ENCODE results near the gene DENND4A. TPM values are rescaled to one million over a fixed set of nuclear protein-coding genes. Genes with fewer than 3 reads are reported as not detected.

Gene DENND4A
- total RNA-seq, 4 donors from 2014 or later = 12.2 to 42.1 (median 14.2) TPM

GRCh38 chr15:65837301-65838294 lies 45.5 kb upstream of the DENND4A start:
- TF ChIP-seq POLR2AphosphoS5 (IDR thresholded peaks at IDR 0.05) = no peak
- no peak for TF ChIP-seq POLR2A (IDR thresholded peaks at IDR 0.05)
- TF ChIP-seq CTCF (IDR thresholded peaks at IDR 0.05) = no peak
- no peak for TF ChIP-seq EP300 (IDR thresholded peaks at IDR 0.05)
- Histone ChIP-seq H3K4me3 (no peak overlapping the region), H3K36me3 (no peaks in the 10 kb centered on the region), H3K9me3 (no peaks in the 10 kb centered on the region), H3K27me3 (no peaks in the 10 kb centered on the region), H3K4me1 (peaks cover 29% of the 10 kb centered on the region), H3K27ac (no peak overlapping the region)
- DNase-seq (ENCODE audit: low spot score in 2 of 2) = no peak
- 83% methylated on average over 6 of the region's 6 CpGs for WGBS

GRCh38 chr15:65836665-65837064 lies 44.6 kb upstream of the DENND4A start:
- Histone ChIP-seq H3K9me3 (no peaks in the 10 kb centered on the region), H3K27ac (no peak overlapping the region), H3K27me3 (no peaks in the 10 kb centered on the region), H3K4me3 (no peak overlapping the region), H3K36me3 (no peaks in the 10 kb centered on the region), H3K4me1 (peaks cover 38% of the 10 kb centered on the region)
- no peak for TF ChIP-seq EP300 (IDR thresholded peaks at IDR 0.05)
- TF ChIP-seq POLR2A (IDR thresholded peaks at IDR 0.05) = no peak
- TF ChIP-seq CTCF (IDR thresholded peaks at IDR 0.05) = no peak
- no peak for TF ChIP-seq POLR2AphosphoS5 (IDR thresholded peaks at IDR 0.05)
- no peak for DNase-seq (ENCODE audit: low spot score in 2 of 2)
- WGBS = 97% methylated on average over 4 of the region's 4 CpGs

GRCh38 chr15:65835447-65835846 lies 43.4 kb upstream of the DENND4A start:
- Histone ChIP-seq H3K27me3 (no peaks in the 10 kb centered on the region), H3K4me3 (no peak overlapping the region), H3K36me3 (no peaks in the 10 kb centered on the region), H3K4me1 (peaks cover 37% of the 10 kb centered on the region), H3K27ac (no peak overlapping the region), H3K9me3 (no peaks in the 10 kb centered on the region)
- WGBS = 58% methylated on average over 4 of the region's 4 CpGs
- DNase-seq (ENCODE audit: low spot score in 2 of 2) = no peak
- TF ChIP-seq EP300 (IDR thresholded peaks at IDR 0.05) (no peak), CTCF (IDR thresholded peaks at IDR 0.05) (no peak), POLR2AphosphoS5 (IDR thresholded peaks at IDR 0.05) (no peak), POLR2A (IDR thresholded peaks at IDR 0.05) (no peak)

GRCh38 chr15:65834603-65835282 lies 42.6 kb upstream of the DENND4A start:
- Histone ChIP-seq H3K4me1 (peaks cover 37% of the 10 kb centered on the region), H3K27ac (no peak overlapping the region), H3K4me3 (no peak overlapping the region), H3K9me3 (no peaks in the 10 kb centered on the region), H3K36me3 (no peaks in the 10 kb centered on the region), H3K27me3 (no peaks in the 10 kb centered on the region)
- 94% methylated on average over 8 of the region's 8 CpGs for WGBS
- DNase-seq (ENCODE audit: low spot score in 2 of 2) = no peak
- TF ChIP-seq POLR2A (IDR thresholded peaks at IDR 0.05) = no peak
- TF ChIP-seq POLR2AphosphoS5 (IDR thresholded peaks at IDR 0.05) = no peak
- TF ChIP-seq EP300 (IDR thresholded peaks at IDR 0.05) = no peak
- TF ChIP-seq CTCF (IDR thresholded peaks at IDR 0.05) = no peak
